Psoas muscle (tissue), 8 donors: ENCODE measurements around the gene ULK4. TPM values are rescaled to one million over a fixed set of nuclear protein-coding genes. Genes with fewer than 3 reads are reported as not detected.

Experiments
- ATAC-seq, 4 donors: fragments of 200-7000 bp; cut with Tn5 transposase; one replicate each; pipeline ENCODE4 v1.9.1; 2020; ENCODE audit warnings: moderate library complexity in 3 of 4, mild to moderate bottlenecking in 2 of 4
- DNase-seq, 2 donors: peaks; one replicate each; pipeline ENCODE4 v3.0.0-alpha.2; 2020
- H3K27ac ChIP-seq: fragments of 200-600 bp; one replicate; pipeline ENCODE4 v1.8.0; 2022
- H3K27me3 ChIP-seq, 3 donors: fragments of 200-600 bp in 1 of 3; one replicate each; pipeline versions ENCODE4 v1.6.1 to v1.8.0; 2013 to 2022; ENCODE audit warnings: low read length in 2 of 3, mild to moderate bottlenecking in 2 of 3, moderate library complexity in 1 of 3; ENCODE audit not compliant: insufficient read depth in 3 of 3
- H3K36me3 ChIP-seq, 2 donors: fragments of 200-600 bp in 1 of 2; one replicate each; pipeline versions ENCODE4 v1.6.1 to v1.8.0; 2013 to 2022; ENCODE audit warnings: low read depth in 1 of 2, mild to moderate bottlenecking in 1 of 2, moderate library complexity in 1 of 2; ENCODE audit not compliant: insufficient read depth in 1 of 2
- H3K4me1 ChIP-seq: fragments of 200-600 bp; one replicate; pipeline ENCODE4 v1.8.0; 2022
- H3K4me3 ChIP-seq: fragments of 200-600 bp; one replicate; pipeline ENCODE4 v1.8.0; 2022; ENCODE audit warnings: mild to moderate bottlenecking
- H3K9me3 ChIP-seq: fragments of 200-600 bp; one replicate; pipeline ENCODE4 v1.8.0; 2022
- CTCF ChIP-seq: fragments of 200-600 bp; IDR thresholded peaks from one replicate; pipeline ENCODE4 v1.8.0; 2022; ENCODE audit warnings: antibody characterized with exemption
- WGBS, 3 donors: extraction: QIAGEN DNeasy Blood & Tissue Kit; methylation state at CpG; one replicate each; pipeline versions ENCODE4 v1.1.6 to v1.1.7; 2013; 5-methylcytosine and 5-hydroxymethylcytosine counted together
- intact Hi-C, 2 donors: fragments of 100-400 bp; cut with DNase I; formaldehyde crosslinking; loops; one replicate each; pipeline versions ENCODE4 v1.11.0 to v1.14.2; 2022
- polyA plus RNA-seq, 3 donors: library from polyadenylated mRNA; stranded (reverse); fragments of 200-250 nt; gene quantifications; one replicate each; pipeline ENCODE4 v1.2.3, GENCODE V29; 2013
- total RNA-seq, 4 donors: library from RNA; stranded (reverse); fragmentation: NEBNext Ultra II Directional in 2 of 4; extraction: Animal tissue kit (Norgen Biotek cat#: 25700) in 2 of 4; gene quantifications; one replicate each; pipeline versions ENCODE4 v1.2.1 to v1.2.4, GENCODE V29; 2021 to 2023
- donor health status: healthy with polysubstance abuse.
- donor health status: DM: no; HTN: no; CAD: no; lungs with moderate emphysema.
- donor health status: Bipolar disorder and iron deficiency.
- donor health status: healthy.
- donor health status: DM: yes; HTN: yes; CAD: no.
- donor health status: DM: no; HTN: no; CAD: no.
- donor health status: DM: no; HTN: no; CAD: no.
- donor health status: DM: yes; HTN: yes; CAD: no.

Gene ULK4
- total and polyA plus RNA-seq, 7 donors, result 0.61 to 3.2 (median 1.0) TPM

GRCh38 chr3:41299036-41299435, 662.9 kb downstream of the ULK4 start:
- ATAC-seq (no peak), DNase-seq (no peak)
- no peak for TF ChIP-seq CTCF
- intact Hi-C loops, result no loop called here
- no peaks in the 10 kb centered on the region for H3K36me3 ChIP-seq
- WGBS, 3 donors, result 74 to 86% (median 78%) methylated on average over 3 of the region's 3 CpGs
- no peak overlapping the region for H3K27ac ChIP-seq
- H3K27me3 ChIP-seq, result no peaks in the 10 kb centered on the region
- H3K9me3 ChIP-seq, result no peaks in the 10 kb centered on the region
- no peaks in the 10 kb centered on the region for H3K4me1 ChIP-seq
- no peak overlapping the region for H3K4me3 ChIP-seq

DNA sequence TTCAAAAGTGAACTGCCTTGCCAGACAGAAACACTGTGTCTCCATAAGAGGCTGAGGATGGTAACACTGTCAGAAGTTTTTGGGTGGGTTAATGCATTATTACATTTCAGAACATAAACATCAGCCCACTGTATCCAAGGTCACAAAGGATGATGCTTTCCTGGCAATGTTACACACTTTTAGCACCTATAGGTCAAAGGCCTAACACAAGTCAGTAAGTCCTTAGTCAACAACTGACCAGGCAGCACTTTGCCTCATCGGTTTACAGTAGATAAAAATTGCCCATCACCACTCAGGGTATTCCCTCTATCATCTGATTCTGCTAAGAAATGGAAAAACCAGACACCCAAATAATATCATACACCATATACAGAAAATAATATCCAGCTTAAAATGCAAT, 664.2 kb downstream of the ULK4 start:
- H3K27me3 ChIP-seq, result no peaks in the 10 kb centered on the region
- H3K36me3 ChIP-seq, result no peaks in the 10 kb centered on the region
- WGBS, 3 donors, result 83 to 93% (median 85%) methylated on average over 1 of the region's 1 CpG
- ATAC-seq (no peak), DNase-seq (no peak)
- H3K27ac ChIP-seq, result no peak overlapping the region
- no peaks in the 10 kb centered on the region for H3K9me3 ChIP-seq
- H3K4me1 ChIP-seq, result peaks cover 5% of the 10 kb centered on the region
- TF ChIP-seq CTCF, result no peak
- H3K4me3 ChIP-seq, result no peak overlapping the region
- intact Hi-C loops, result no loop called here

- no peak overlapping the region for H3K27ac ChIP-seq
- no peak for TF ChIP-seq CTCF
- ATAC-seq, result no peak
- no peaks in the 10 kb centered on the region for H3K27me3 ChIP-seq
- no peak overlapping the region for H3K4me3 ChIP-seq
- no peaks in the 10 kb centered on the region for H3K9me3 ChIP-seq
- 87 to 100% (median 95%) methylated on average over 2 of the region's 2 CpGs for WGBS, 3 donors
- no peak for DNase-seq
- no peaks in the 10 kb centered on the region for H3K36me3 ChIP-seq
- intact Hi-C loops, result no loop called here
- H3K4me1 ChIP-seq, result peaks cover 5% of the 10 kb centered on the region
Observed at GRCh38 chr3:41296556-41296955, 665.3 kb downstream of the ULK4 start.

- Histone ChIP-seq H3K27me3 (no peaks in the 10 kb centered on the region), H3K36me3 (no peaks in the 10 kb centered on the region), H3K9me3 (no peaks in the 10 kb centered on the region), H3K4me1 (peaks cover 5% of the 10 kb centered on the region), H3K27ac (no peak overlapping the region), H3K4me3 (no peak overlapping the region)
- ATAC-seq, result no peak
- no peak for TF ChIP-seq CTCF
- intact Hi-C loops, result no loop called here
- no peak for DNase-seq
- WGBS, 3 donors, result 63 to 98% (median 72%) methylated on average over 3 of the region's 3 CpGs
Observed at GRCh38 chr3:41295740-41296139, 666.2 kb downstream of the ULK4 start.

DNA sequence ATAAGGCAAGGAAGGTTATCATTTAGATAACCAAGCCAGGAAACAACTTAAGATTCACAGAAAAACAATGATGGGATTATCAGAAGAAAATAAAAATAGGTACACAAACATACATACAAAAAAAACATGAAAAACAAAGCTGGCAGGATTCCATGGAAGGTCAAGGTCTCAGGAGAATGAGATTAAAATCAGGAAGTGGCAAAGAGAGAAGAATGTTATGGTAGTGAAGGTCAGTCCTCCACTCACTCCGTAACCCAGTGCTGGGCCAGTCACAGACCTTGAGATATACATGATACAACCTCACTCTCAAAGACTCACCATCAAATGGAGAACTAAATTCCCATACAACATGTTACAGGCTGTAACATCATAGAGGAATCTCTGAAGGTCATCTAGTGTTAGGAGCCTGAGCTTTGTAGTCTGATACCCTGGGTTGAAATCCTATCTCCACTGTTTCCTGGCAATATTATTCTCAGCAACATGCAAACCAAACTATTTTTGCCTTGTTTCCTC, 668.7 kb downstream of the ULK4 start:
- WGBS, 3 donors, result 52 to 67% (median 64%) methylated on average over 1 of the region's 1 CpG
- DNase-seq, result no peak
- H3K36me3 ChIP-seq, result no peaks in the 10 kb centered on the region
- H3K27me3 ChIP-seq, result no peaks in the 10 kb centered on the region
- no peak overlapping the region for H3K4me3 ChIP-seq
- no peak overlapping the region for H3K27ac ChIP-seq
- intact Hi-C loops, result no loop called here
- no peak for TF ChIP-seq CTCF
- H3K9me3 ChIP-seq, result no peaks in the 10 kb centered on the region
- ATAC-seq, result no peak
- peaks cover 5% of the 10 kb centered on the region for H3K4me1 ChIP-seq
